Endothelial cell of umbilical vein (primary cell): ENCODE results near the gene TEX36. TPM values are rescaled to one million over a fixed set of nuclear protein-coding genes. Genes with fewer than 3 reads are reported as not detected.

ENCODE experiments used
- BruUV-seq: library from RNA; stranded (reverse); fragments of 400-500 nt; replicated peaks from 2 replicates; lab custom pipeline; 2021; lab: Mats Ljungman, UMichigan
- CTCF ChIA-PET: fragments of 300-600, 350-600 bp; sonication (Branson Sonifier 250); formaldehyde crosslinking; loops from one replicate; lab custom pipeline; 2021; ENCODE audit warnings: antibody characterized with exemption, inconsistent platforms; lab: Charles Lee
- POLR2A ChIA-PET: fragments of 300-600, 350-600 bp; sonication (Branson Sonifier 250); formaldehyde crosslinking; loops from one replicate; lab custom pipeline; 2021; ENCODE audit warnings: antibody characterized with exemption, inconsistent platforms; lab: Charles Lee
- DNase-seq: peaks from one replicate; pipeline ENCODE4 v3.0.0-alpha.2; 2011; ENCODE audit warnings: low read depth, low spot score
- FAIRE-seq: peaks from 2 replicates; lab custom pipeline; 2011; peaks lifted over from hg19 to GRCh38; lab: Jason Lieb, UNC
- H2AFZ ChIP-seq: 2 replicates; pipeline ENCODE4 v1.6.0; 2012; ENCODE audit warnings: low read depth, low read length, control low read depth, inconsistent platforms
- H3K27ac ChIP-seq: 2 replicates; pipeline ENCODE4 v1.5.1; 2011; ENCODE audit warnings: low read depth, mild to moderate bottlenecking, control low read depth, low read length, moderate library complexity; ENCODE audit not compliant: insufficient read depth
- H3K27me3 ChIP-seq, 2 experiments: 2 replicates each; pipeline versions ENCODE4 v1.6.0 to v1.6.1; 2011; ENCODE audit warnings: low read length in 2 of 2, mixed read lengths in 1 of 2; ENCODE audit not compliant: control insufficient read depth in 2 of 2, insufficient read depth in 2 of 2
- H3K36me3 ChIP-seq, 2 experiments: 2 replicates in 1 of 2; 3 replicates in 1 of 2; pipeline ENCODE4 v1.5.1; 2011; ENCODE audit warnings: low read length in 2 of 2, mild to moderate bottlenecking in 1 of 2, moderate library complexity in 1 of 2; ENCODE audit not compliant: control insufficient read depth in 2 of 2, insufficient read depth in 2 of 2; ENCODE audit errors: extremely low read depth in 1 of 2
- H3K4me1 ChIP-seq: 3 replicates; pipeline ENCODE4 v1.5.1; 2011; ENCODE audit warnings: mild to moderate bottlenecking, low read length; ENCODE audit not compliant: control insufficient read depth, insufficient read depth; ENCODE audit errors: extremely low read depth
- H3K4me2 ChIP-seq: 2 replicates; pipeline ENCODE4 v1.6.1; 2011; ENCODE audit warnings: low read length, control low read depth, mixed read lengths; ENCODE audit not compliant: insufficient read depth
- H3K4me3 ChIP-seq, 3 experiments: fragments of 200-600 bp in 1 of 3; sonication (generic), shearing (Covaris generic) in 1 of 3; replicated peaks in 1 of 3; 2 replicates each; pipeline ENCODE4 v1.5.1; 2011 to 2016; ENCODE audit warnings: control low read depth in 3 of 3, low read length in 3 of 3, mild to moderate bottlenecking in 2 of 3, inconsistent platforms in 1 of 3, low read depth in 1 of 3, moderate library complexity in 1 of 3; ENCODE audit not compliant: insufficient read depth in 1 of 3
- H3K79me2 ChIP-seq: 2 replicates; pipeline ENCODE4 v1.6.0; 2012; ENCODE audit warnings: low read length, inconsistent platforms; ENCODE audit not compliant: control insufficient read depth, insufficient read depth
- H3K9ac ChIP-seq: replicated peaks from 2 replicates; pipeline ENCODE3; 2011; ENCODE audit warnings: low read length, control low read depth; ENCODE audit not compliant: insufficient read depth; ENCODE audit errors: extremely low read depth
- H3K9me1 ChIP-seq: replicated peaks from 3 replicates; pipeline ENCODE4 v1.6.0; 2011; ENCODE audit warnings: mild to moderate bottlenecking, low read length; ENCODE audit not compliant: control insufficient read depth, insufficient read depth; ENCODE audit errors: extremely low read depth
- H3K9me3 ChIP-seq: replicated peaks from 2 replicates; pipeline ENCODE4 v1.5.1; 2012; ENCODE audit warnings: low read length, inconsistent platforms; ENCODE audit not compliant: control insufficient read depth, insufficient read depth
- H4K20me1 ChIP-seq: replicated peaks from 2 replicates; pipeline ENCODE3; 2011; ENCODE audit warnings: mild to moderate bottlenecking, low read length; ENCODE audit not compliant: control insufficient read depth, insufficient read depth; ENCODE audit errors: extremely low read depth
- EZH2 ChIP-seq: IDR thresholded peaks from 2 replicates; pipeline ENCODE4 v1.6.1; 2012; ENCODE audit warnings: borderline replicate concordance, low read depth, mild to moderate bottlenecking, moderate library complexity, low read length, inconsistent platforms; ENCODE audit not compliant: severe bottlenecking
- FOS ChIP-seq: IDR thresholded peaks from 2 replicates; pipeline ENCODE4 v1.6.1; 2011; ENCODE audit warnings: mild to moderate bottlenecking, low read length, moderate library complexity, borderline replicate concordance; ENCODE audit not compliant: insufficient read depth
- GATA2 ChIP-seq: IDR thresholded peaks from 2 replicates; pipeline ENCODE4 v1.7.0; 2011; ENCODE audit warnings: low read depth, mild to moderate bottlenecking, moderate library complexity, mixed read lengths, low read length; ENCODE audit not compliant: insufficient read length, insufficient read depth
- JUN ChIP-seq: IDR thresholded peaks from 2 replicates; pipeline ENCODE4 v1.6.1; 2011; ENCODE audit warnings: borderline replicate concordance, low read depth; ENCODE audit not compliant: insufficient read length, insufficient read depth
- MYC ChIP-seq: IDR thresholded peaks from one replicate; pipeline ENCODE4 v1.6.1; 2011; ENCODE audit warnings: mild to moderate bottlenecking, low read depth, low read length
- POLR2A ChIP-seq: IDR thresholded peaks from 2 replicates; pipeline ENCODE4 v1.6.1; 2012; ENCODE audit warnings: low read depth, mild to moderate bottlenecking, control low read depth, low read length
- POLR2AphosphoS5 ChIP-seq: IDR thresholded peaks from 2 replicates; pipeline ENCODE4 v1.6.1; 2012; ENCODE audit warnings: low read depth, mild to moderate bottlenecking, control low read depth, low read length, moderate library complexity; ENCODE audit not compliant: insufficient read depth
- dilution Hi-C: fragments of 300-500 bp; cut with MboI; formaldehyde crosslinking; loops from one replicate; pipeline ENCODE4 v1.15.0; 2019; ENCODE audit warnings: low sequenced_read_pairs; ENCODE audit not compliant: extremely low pct_ligation_motif_present
- intact Hi-C: fragments of 100-400 bp; cut with micrococcal nuclease; formaldehyde crosslinking; loops from one replicate; pipeline ENCODE4 v1.10.0; 2022
- polyA plus RNA-seq, 4 experiments: library from polyadenylated mRNA; depleted of rRNA in 3 of 4; stranded (reverse) in 3 of 4; unstranded in 1 of 4; fragments of >200 nt; gene quantifications; 2 replicates each; pipeline versions ENCODE4 v1.2.1 to v1.2.3, GENCODE V29; 2011 to 2012; ENCODE audit warnings: missing spikeins in 1 of 4
- total RNA-seq: library from RNA; stranded (reverse); gene quantifications from 2 replicates; pipeline ENCODE4 v1.2.3, GENCODE V29; 2021
- TF ChIP-seq, protein P1 (sequence below), 2 donors: IDR thresholded peaks; 1 replicate in 1 of 2; 2 replicates in 1 of 2; pipeline ENCODE4 v1.5.1; 2011; ENCODE audit warnings: low read length in 2 of 2, mild to moderate bottlenecking in 2 of 2, moderate library complexity in 2 of 2, control low read depth in 1 of 2, inconsistent platforms in 1 of 2, low read depth in 1 of 2; ENCODE audit not compliant: insufficient read depth in 1 of 2; ENCODE audit errors: extremely low read depth in 1 of 2
- TF ChIP-seq, protein P2 (sequence below): IDR thresholded peaks from 2 replicates; pipeline ENCODE4 v1.6.1; 2011; ENCODE audit not compliant: insufficient read depth, insufficient read length

TEX36 gene
- total and polyA plus RNA-seq, 2 donors (not counting 3 experiments of a cell fraction or from before 2014, with no cell fraction given), result not detected

DNA sequence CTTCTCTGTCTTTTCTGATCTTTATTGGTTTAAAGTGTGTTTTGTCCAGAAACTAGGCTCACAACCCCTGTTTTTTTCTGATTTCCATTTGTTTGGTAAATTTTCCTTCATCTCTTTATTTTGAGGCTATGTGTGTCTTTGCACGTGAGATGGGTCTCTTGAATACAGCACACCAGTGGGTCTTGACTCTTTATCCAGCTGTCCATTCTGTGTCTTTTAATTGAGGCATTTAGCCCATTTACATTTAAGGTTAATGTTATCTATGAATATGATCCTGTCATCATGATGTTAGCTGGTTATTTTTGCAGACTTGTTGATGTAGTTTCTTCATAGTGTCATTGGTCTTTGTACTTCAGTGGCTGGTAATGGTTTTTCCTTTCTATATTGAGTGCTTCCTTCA, 10.1 kb downstream of the TEX36 start:
- TF ChIP-seq EZH2, result no peak
- TF ChIP-seq, protein P1, sequence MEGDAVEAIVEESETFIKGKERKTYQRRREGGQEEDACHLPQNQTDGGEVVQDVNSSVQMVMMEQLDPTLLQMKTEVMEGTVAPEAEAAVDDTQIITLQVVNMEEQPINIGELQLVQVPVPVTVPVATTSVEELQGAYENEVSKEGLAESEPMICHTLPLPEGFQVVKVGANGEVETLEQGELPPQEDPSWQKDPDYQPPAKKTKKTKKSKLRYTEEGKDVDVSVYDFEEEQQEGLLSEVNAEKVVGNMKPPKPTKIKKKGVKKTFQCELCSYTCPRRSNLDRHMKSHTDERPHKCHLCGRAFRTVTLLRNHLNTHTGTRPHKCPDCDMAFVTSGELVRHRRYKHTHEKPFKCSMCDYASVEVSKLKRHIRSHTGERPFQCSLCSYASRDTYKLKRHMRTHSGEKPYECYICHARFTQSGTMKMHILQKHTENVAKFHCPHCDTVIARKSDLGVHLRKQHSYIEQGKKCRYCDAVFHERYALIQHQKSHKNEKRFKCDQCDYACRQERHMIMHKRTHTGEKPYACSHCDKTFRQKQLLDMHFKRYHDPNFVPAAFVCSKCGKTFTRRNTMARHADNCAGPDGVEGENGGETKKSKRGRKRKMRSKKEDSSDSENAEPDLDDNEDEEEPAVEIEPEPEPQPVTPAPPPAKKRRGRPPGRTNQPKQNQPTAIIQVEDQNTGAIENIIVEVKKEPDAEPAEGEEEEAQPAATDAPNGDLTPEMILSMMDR (IDR thresholded peaks at IDR 0.05; ENCODE audit: extremely low read depth in 1 of 2, insufficient read depth in 1 of 2, low read depth in 1 of 2, low read length in 2 of 2), result no peak
- TF ChIP-seq JUN, result no peak
- TF ChIP-seq GATA2, result no peak
- TF ChIP-seq MYC, result no peak
- no peak for TF ChIP-seq POLR2AphosphoS5
- no peak for TF ChIP-seq POLR2A
- TF ChIP-seq, protein P2, sequence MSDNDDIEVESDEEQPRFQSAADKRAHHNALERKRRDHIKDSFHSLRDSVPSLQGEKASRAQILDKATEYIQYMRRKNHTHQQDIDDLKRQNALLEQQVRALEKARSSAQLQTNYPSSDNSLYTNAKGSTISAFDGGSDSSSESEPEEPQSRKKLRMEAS, result no peak
- TF ChIP-seq FOS, result no peak
- FAIRE-seq (no peak), DNase-seq (no peak)
- POLR2A ChIA-PET, result no interaction called here
- Histone ChIP-seq H3K4me2 (no peak overlapping the region), H3K4me1 (no peaks in the 10 kb centered on the region), H3K27me3 (no peaks in the 10 kb centered on the region), H2AFZ (no peak overlapping the region), H3K9ac (no peak overlapping the region), H3K9me3 (no peaks in the 10 kb centered on the region), H3K27ac (no peak overlapping the region), H4K20me1 (no peaks in the 10 kb centered on the region), H3K9me1 (no peaks in the 10 kb centered on the region), H3K79me2 (no peaks in the 10 kb centered on the region), H3K4me3 (no peak overlapping the region), H3K36me3 (no peaks in the 10 kb centered on the region)
- CTCF ChIA-PET, result no interaction called here
- BruUV-seq, result no TSS peak
- intact Hi-C loops (no loop called here), dilution Hi-C loops (no loop called here)
